K562 (cell line): Measurements from ENCODE around the gene PRKX. TPM values are rescaled to one million over a fixed set of nuclear protein-coding genes. Genes with fewer than 3 reads are reported as not detected.

Experiments
- ATAC-seq: fragments of 200-7000 bp; cut with Tn5 transposase; 3 replicates; pipeline ENCODE4 v1.9.1; 2020; ENCODE audit warnings: moderate library complexity
- BruUV-seq: library from RNA; stranded (reverse); fragments of 400-500 nt; replicated peaks from 2 replicates; lab custom pipeline; 2021; lab: Mats Ljungman, UMichigan
- CTCF ChIA-PET: fragments of 300-600 bp; formaldehyde crosslinking; extraction: SDS; loops from one replicate; lab custom pipeline; 2021; ENCODE audit warnings: low intra/inter-chr PET ratio; lab: Yijun Ruan, JAX
- POLR2A ChIA-PET: fragments of 300-600, 350-650 bp; sonication (Branson Sonifier 250); formaldehyde crosslinking; extraction: SDS; loops from one replicate; lab custom pipeline; 2021; ENCODE audit warnings: antibody characterized with exemption, inconsistent platforms; lab: Yijun Ruan, JAX
- DNase-seq, 4 experiments: peaks; one replicate each; pipeline versions ENCODE4 v3.0.0 to v3.0.0-alpha.2; 2011 to 2018; ENCODE audit warnings: low spot score in 3 of 4, mixed read lengths in 3 of 4; ENCODE audit errors: extremely low read depth in 1 of 4
- FAIRE-seq: peaks from 2 replicates; lab custom pipeline; 2011; peaks lifted over from hg19 to GRCh38; lab: Jason Lieb, UNC
- H2AFZ ChIP-seq: 2 replicates; pipeline ENCODE4 v1.6.0; 2011; ENCODE audit warnings: low read depth, low read length, control low read depth, inconsistent platforms
- H3K27ac ChIP-seq: fragments of 200-600 bp; 3 replicates; pipeline ENCODE4 v1.8.0; 2011; ENCODE audit warnings: low read depth, mild to moderate bottlenecking, control low read depth, inconsistent platforms, low read length, moderate library complexity, mixed read lengths; ENCODE audit errors: extremely low read depth
- H3K27me3 ChIP-seq, 2 experiments: fragments of 300-600 bp in 1 of 2; 2 replicates in 1 of 2; 3 replicates in 1 of 2; pipeline versions ENCODE4 v1.6.0 to v1.8.0; 2011; ENCODE audit warnings: inconsistent platforms in 2 of 2, low read length in 2 of 2, mild to moderate bottlenecking in 1 of 2, mixed read lengths in 1 of 2, moderate library complexity in 1 of 2; ENCODE audit not compliant: control insufficient read depth in 2 of 2, insufficient read depth in 2 of 2
- H3K36me3 ChIP-seq: fragments of 300-600 bp; 3 replicates; pipeline ENCODE4 v1.8.0; 2011; ENCODE audit warnings: mild to moderate bottlenecking, low read length, inconsistent platforms; ENCODE audit not compliant: control insufficient read depth, insufficient read depth
- H3K4me1 ChIP-seq, 2 experiments: fragments of 200-600 bp in 1 of 2; replicated peaks in 1 of 2; 2 replicates in 1 of 2; 3 replicates in 1 of 2; pipeline versions ENCODE4 v1.5.1 to v1.8.0; 2011; ENCODE audit warnings: inconsistent platforms in 2 of 2, low read length in 2 of 2, mild to moderate bottlenecking in 1 of 2, mixed read lengths in 1 of 2, moderate library complexity in 1 of 2; ENCODE audit not compliant: control insufficient read depth in 2 of 2, insufficient read depth in 2 of 2
- H3K4me2 ChIP-seq: 2 replicates; pipeline ENCODE4 v1.6.1; 2011; ENCODE audit warnings: low read length, control low read depth, inconsistent platforms, mixed read lengths; ENCODE audit not compliant: insufficient read depth
- H3K4me3 ChIP-seq: fragments of 200-600 bp; sonication (generic), shearing (Covaris generic); 2 replicates; pipeline ENCODE4 v1.5.1; 2016; ENCODE audit warnings: control low read depth, inconsistent platforms
- H3K79me2 ChIP-seq: fragments of 200-600 bp; 3 replicates; pipeline ENCODE4 v1.8.0; 2011; ENCODE audit warnings: low read length, inconsistent platforms; ENCODE audit not compliant: control insufficient read depth, insufficient read depth
- H3K9ac ChIP-seq, 2 experiments: 2 replicates each; pipeline versions ENCODE4 v1.6.0 to v1.6.1; 2011; ENCODE audit warnings: low read depth in 2 of 2, low read length in 2 of 2, control low read depth in 1 of 2, inconsistent platforms in 1 of 2, mild to moderate bottlenecking in 1 of 2, mixed read lengths in 1 of 2; ENCODE audit not compliant: insufficient read depth in 1 of 2
- H3K9me1 ChIP-seq: one replicate; pipeline ENCODE4 v1.6.0; 2011; ENCODE audit warnings: inconsistent platforms, mild to moderate bottlenecking, low read length, moderate library complexity; ENCODE audit not compliant: control insufficient read depth, insufficient read depth
- H3K9me3 ChIP-seq: replicated peaks from 2 replicates; pipeline ENCODE4 v1.5.1; 2011; ENCODE audit warnings: low read depth, low read length, inconsistent platforms; ENCODE audit not compliant: control insufficient read depth, insufficient read depth
- H4K20me1 ChIP-seq: replicated peaks from 2 replicates; pipeline ENCODE4 v1.6.1; 2011; ENCODE audit warnings: low read length, inconsistent platforms, mixed read lengths; ENCODE audit not compliant: control insufficient read depth, insufficient read depth
- CREB1 ChIP-seq, 2 experiments: sonication (generic) in 1 of 2; formaldehyde crosslinking in 1 of 2; IDR thresholded peaks; 2 replicates each; pipeline versions ENCODE4 v1.6.1 to v1.8.0; 2012 to 2022; ENCODE audit warnings: inconsistent platforms in 1 of 2, mild to moderate bottlenecking in 1 of 2, missing genetic modification reagents in 1 of 2, moderate library complexity in 1 of 2
- GABPB2 ChIP-seq: fragments of 250-450 bp; sonication (Bioruptor Pico); conservative IDR thresholded peaks from 2 replicates; pipeline ENCODE4 v1.5.1; 2021; ENCODE audit warnings: mild to moderate bottlenecking
- HDAC2 ChIP-seq: fragments of 450-650 bp; IDR thresholded peaks from 2 replicates; pipeline ENCODE4 v1.6.1; 2016; ENCODE audit warnings: mild to moderate bottlenecking
- MIER1 ChIP-seq: fragments of 450-650 bp; IDR thresholded peaks from 2 replicates; pipeline ENCODE4 v1.6.1; 2016; ENCODE audit warnings: antibody characterized with exemption, mild to moderate bottlenecking, low read depth
- POLR2B ChIP-seq: fragments of 450-650 bp; IDR thresholded peaks from 2 replicates; pipeline ENCODE4 v1.6.1; 2018; ENCODE audit warnings: low read depth; ENCODE audit not compliant: partially characterized antibody
- SMARCA5 ChIP-seq: fragments of 450-650 bp; IDR thresholded peaks from 2 replicates; pipeline ENCODE4 v1.6.1; 2016
- SREBF2 ChIP-seq: sonication (generic); formaldehyde crosslinking; IDR thresholded peaks from 2 replicates; pipeline ENCODE4 v1.4.0; 2020; ENCODE audit warnings: mild to moderate bottlenecking, missing genetic modification reagents
- ZNF134 ChIP-seq: fragments of 250-450 bp; sonication (Bioruptor Pico); conservative IDR thresholded peaks from 2 replicates; pipeline ENCODE4 v1.4.0; 2020
- ZNF24 ChIP-seq: fragments of 450-650 bp; IDR thresholded peaks from 2 replicates; pipeline ENCODE4 v1.6.1; 2016
- ZNF445 ChIP-seq: fragments of 250-450 bp; sonication (Bioruptor Pico); IDR thresholded peaks from 2 replicates; pipeline ENCODE4 v1.4.0; 2020; ENCODE audit warnings: low read depth, mild to moderate bottlenecking, moderate library complexity
- WGBS: fragments of 100-300 bp; shearing (Covaris generic); methylation state at CpG from one replicate; pipeline ENCODE4 v1.1.6; 2016; ENCODE audit warnings: low coverage, mixed read lengths; ENCODE audit not compliant: insufficient coverage; ENCODE audit errors: missing lambda C conversion rate; 5-methylcytosine and 5-hydroxymethylcytosine counted together
- in situ Hi-C: fragments of 300-500 bp; cut with MboI; formaldehyde crosslinking; loops from 4 replicates; pipeline ENCODE4 v1.15.0; 2018; ENCODE audit warnings: inconsistent platforms, mixed read lengths
- intact Hi-C: fragments of 100-400 bp; cut with micrococcal nuclease; formaldehyde crosslinking; loops from 2 replicates; pipeline ENCODE4 v1.14.2; 2022
- polyA plus RNA-seq, 8 experiments: library from polyadenylated mRNA; depleted of rRNA in 4 of 8; stranded (reverse) in 5 of 8; unstranded in 3 of 8; fragments of >200 nt; fragmentation: Nextera tagmentation in 2 of 8; fragmentation: Illumina TruSeq in 1 of 8; extraction: Ambion mirVana in 2 of 8; extraction: Trizol in 1 of 8; gene quantifications; 2 replicates each; pipeline versions ENCODE4 v1.2.1 to v1.2.3, GENCODE V29; 2011 to 2014; ENCODE audit warnings: inconsistent platforms in 1 of 8, missing spikeins in 1 of 8
- total RNA-seq, 7 experiments: library from RNA; depleted of rRNA in 6 of 7; stranded (reverse); fragments of >200 nt in 6 of 7; fragmentation: Illumina TruSeq in 2 of 7; extraction: Trizol in 2 of 7; gene quantifications; 2 replicates each; pipeline versions ENCODE4 v1.2.1 to v1.2.3, GENCODE V29; 2011 to 2021; ENCODE audit warnings: low replicate concordance in 1 of 7
- TF ChIP-seq, protein P1 (sequence below): sonication (generic); formaldehyde crosslinking; IDR thresholded peaks from 2 replicates; pipeline ENCODE4 v1.8.0; 2022; ENCODE audit warnings: mild to moderate bottlenecking, missing genetic modification reagents

PRKX gene
- total and polyA plus RNA-seq, 9 of the 15 experiments (the other 6 are each of a cell fraction or from before 2014, with no cell fraction given): 3.3 to 29.4 (median 23.7) TPM

DNA sequence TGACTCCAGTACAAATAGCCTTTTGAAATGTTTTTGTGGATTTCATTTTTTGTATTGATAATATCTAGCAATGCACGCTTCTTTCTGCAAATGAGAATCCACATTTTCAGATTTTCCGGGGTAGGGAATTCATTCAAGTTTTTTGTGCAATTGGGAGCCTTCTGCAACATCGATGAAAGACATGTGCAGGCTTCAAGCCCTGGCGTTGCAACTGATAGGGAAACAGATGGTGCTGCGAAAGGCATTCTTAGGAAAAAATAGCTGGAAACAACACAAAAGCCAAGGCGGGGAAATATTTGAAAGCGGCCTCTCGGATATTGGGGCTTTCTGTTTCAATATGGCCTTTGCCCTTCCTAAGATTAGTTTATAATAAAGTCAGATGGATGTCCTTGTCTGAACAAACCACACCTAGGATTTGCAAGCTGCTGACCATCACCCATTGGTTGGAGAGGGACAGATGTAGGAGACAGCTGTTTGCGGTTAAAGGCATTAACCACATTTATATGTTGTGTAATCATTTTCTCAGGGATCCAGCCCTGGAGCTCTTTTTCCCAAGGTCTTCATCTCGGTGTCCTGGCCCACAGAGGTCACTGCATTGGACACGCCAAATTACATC lies 136.5 kb downstream of the PRKX start:
- Histone ChIP-seq H3K27ac (no peak overlapping the region), H3K4me1 (no peaks in the 10 kb centered on the region; a peak in 1 of 5 replicates), H3K9me3 (no peaks in the 10 kb centered on the region), H3K9ac (no peak overlapping the region), H4K20me1 (no peaks in the 10 kb centered on the region), H3K4me2 (no peak overlapping the region), H3K4me3 (no peak overlapping the region), H3K79me2 (no peaks in the 10 kb centered on the region), H3K27me3 (peaks cover 0 to 3% of the 10 kb centered on the region in 2 experiments; a peak in 2 of 5 replicates), H2AFZ (no peak overlapping the region), H3K9me1 (no peaks in the 10 kb centered on the region), H3K36me3 (no peaks in the 10 kb centered on the region)
- no peak for TF ChIP-seq ZNF24
- TF ChIP-seq ZNF134 (CRISPR knock-in tag): no peak
- TF ChIP-seq ZNF445 (CRISPR knock-in tag): no peak
- TF ChIP-seq POLR2B: no peak
- TF ChIP-seq SREBF2: no peak
- no peak for TF ChIP-seq SMARCA5
- TF ChIP-seq MIER1: no peak
- TF ChIP-seq, protein P1, sequence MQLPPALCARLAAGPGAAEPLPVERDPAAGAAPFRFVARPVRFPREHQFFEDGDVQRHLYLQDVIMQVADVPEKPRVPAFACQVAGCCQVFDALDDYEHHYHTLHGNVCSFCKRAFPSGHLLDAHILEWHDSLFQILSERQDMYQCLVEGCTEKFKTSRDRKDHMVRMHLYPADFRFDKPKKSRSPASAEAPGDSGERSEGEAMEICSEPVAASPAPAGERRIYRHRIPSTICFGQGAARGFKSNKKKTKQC (CRISPR knock-in tag): no peak
- TF ChIP-seq GABPB2 (CRISPR knock-in tag): no peak
- TF ChIP-seq CREB1 (IDR thresholded peaks at IDR 0.05): no peak
- no peak for TF ChIP-seq CREB1 (CRISPR knock-in tag; IDR thresholded peaks at IDR 0.05)
- no peak for TF ChIP-seq HDAC2
- ChIA-PET POLR2A (no interaction called here), CTCF (no interaction called here)
- no peak for FAIRE-seq
- intact Hi-C loops: no loop called here
- 1% methylated on average over 11 of the region's 11 CpGs for WGBS
- ATAC-seq: no peak
- DNase-seq: no peak
- BruUV-seq: no TSS peak
- in situ Hi-C loops: no loop called here
